Eye (tissue), 1 donor: ENCODE measurements around the gene CYP4X1.
"Not testable (repeated sequence)": the region's sequence is repeated elsewhere in the genome, so short reads cannot be mapped to it uniquely, and the experiment has no call there.

Source experiments
- DNase-seq: peaks from one replicate; pipeline ENCODE4 v3.0.0-alpha.2; 2015

Gene CYP4X1

GRCh38 chr1:47089356-47089755, 65.9 kb downstream of the CYP4X1 start:
- DNase-seq, result peak; percentile 53

GRCh38 chr1:47091476-47091875, 68.0 kb downstream of the CYP4X1 start:
- DNase-seq, result not testable (repeated sequence)
